NCI-H345 (cell line): ENCODE data around the gene AIG1.

Source experiments
- DNase-seq: peaks from one replicate; lab custom pipeline; 2025; lab: John Stamatoyannopoulos, UW

Gene AIG1

DNA sequence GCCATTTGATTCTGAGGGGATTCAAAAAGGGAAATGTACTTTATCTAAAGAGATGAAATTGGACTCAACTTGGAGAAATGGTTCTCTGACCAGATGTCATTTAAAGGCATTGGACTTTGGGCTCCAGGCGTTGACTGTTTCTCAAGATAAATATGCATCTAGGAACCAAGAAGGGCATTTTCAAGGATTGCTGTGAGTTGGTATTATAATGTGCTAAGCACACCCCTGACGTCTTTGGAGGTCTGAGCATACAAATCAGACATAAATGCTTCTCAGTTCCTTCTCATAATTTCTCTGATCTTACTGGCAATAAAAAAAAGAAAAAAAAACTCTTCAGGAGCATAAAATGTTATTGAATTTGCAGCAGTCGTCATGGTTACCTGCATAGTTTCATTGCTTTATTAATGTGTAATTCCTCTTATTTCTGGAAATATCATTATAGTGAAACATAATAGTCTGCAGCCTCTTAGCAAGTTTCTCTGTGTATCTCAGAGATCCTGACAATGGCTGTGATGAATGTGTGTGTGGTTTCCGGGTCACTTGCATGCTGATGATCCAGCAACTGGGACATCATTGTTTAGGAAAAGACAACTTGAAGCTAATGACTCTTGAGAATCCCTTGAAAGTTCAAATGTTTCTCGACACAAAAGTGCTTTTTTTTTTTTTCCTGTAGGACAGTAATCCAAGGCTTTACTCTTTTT lies 136.0 kb downstream of the AIG1 start:
- no peak for DNase-seq

- DNase-seq: no peak
Observed at GRCh38 chr6:143197377-143197776, 136.7 kb downstream of the AIG1 start.

DNA sequence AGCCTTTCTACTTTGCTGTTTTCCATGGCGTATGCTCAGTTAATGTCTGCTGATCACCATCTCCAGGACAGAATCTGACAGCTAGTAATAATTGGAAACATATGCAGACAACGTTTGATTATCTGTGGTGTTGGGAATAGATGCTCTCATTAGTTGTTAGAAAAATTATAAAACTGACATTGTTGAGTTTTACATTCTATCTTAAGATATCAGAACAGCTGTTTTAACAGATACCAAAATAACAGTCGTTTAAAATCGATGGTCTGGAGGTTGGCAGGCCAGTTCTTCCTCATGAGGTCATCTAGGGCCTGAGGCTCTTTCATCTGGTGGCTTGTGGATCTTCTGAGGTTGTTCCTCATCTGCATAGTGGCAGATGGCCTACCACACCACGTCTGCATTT lies 137.6 kb downstream of the AIG1 start:
- no peak for DNase-seq

- no peak for DNase-seq
Observed at GRCh38 chr6:143199291-143199690, 138.6 kb downstream of the AIG1 start.

DNA sequence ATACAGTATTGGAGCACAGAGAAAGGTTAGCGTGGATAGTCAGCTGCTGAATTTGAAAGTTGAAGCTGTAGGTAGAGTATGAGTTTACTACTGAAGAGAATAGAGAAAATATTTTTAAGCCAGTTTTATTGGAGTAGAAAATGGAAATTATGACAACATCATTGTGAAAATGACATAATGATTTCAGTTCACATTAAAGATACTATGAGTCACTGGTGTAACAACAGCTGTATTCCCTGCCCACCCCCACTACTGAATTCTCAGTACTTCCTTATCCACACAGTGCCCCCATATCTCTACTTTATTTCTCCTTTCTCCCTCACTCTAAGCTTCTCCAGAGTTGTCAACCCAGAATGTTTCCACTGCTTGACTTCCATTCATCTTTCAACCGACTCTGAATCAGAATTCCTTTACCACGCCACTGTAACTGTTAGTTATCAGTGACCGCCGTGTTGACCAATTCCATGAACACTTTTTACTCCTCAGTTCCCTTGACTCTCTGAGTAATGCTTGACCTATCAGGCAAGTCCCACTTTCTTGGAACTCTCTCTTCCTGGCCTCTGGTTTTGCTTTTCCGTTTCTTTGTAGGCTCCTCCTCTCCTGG lies 139.6 kb downstream of the AIG1 start:
- DNase-seq: no peak

GRCh38 chr6:143204045-143204444 lies 143.4 kb downstream of the AIG1 start:
- DNase-seq: no peak

GRCh38 chr6:143205131-143205535 lies 144.4 kb downstream of the AIG1 start:
- no peak for DNase-seq

DNA sequence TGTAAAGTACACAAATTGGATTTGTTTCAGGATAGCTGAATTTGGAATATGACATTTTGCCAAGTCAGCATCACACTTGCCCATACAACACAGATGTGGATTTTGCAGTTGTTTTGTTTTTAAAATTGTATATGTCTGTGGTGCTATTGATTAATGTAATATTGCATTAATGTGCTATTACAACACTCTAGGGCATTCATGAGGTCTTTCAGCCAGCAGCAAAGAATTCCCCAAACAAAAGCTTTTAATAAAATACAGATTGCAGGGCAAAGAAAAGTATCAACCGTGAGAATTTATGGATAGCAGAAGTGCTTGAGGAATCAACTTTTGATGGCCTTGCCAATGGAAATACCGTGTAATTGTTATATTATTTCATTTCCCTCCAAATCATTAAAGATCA lies 144.9 kb downstream of the AIG1 start:
- no peak for DNase-seq

GRCh38 chr6:143205991-143206390 lies 145.3 kb downstream of the AIG1 start:
- no peak for DNase-seq

- DNase-seq: no peak
Observed at GRCh38 chr6:143206550-143206949, 145.9 kb downstream of the AIG1 start.

DNA sequence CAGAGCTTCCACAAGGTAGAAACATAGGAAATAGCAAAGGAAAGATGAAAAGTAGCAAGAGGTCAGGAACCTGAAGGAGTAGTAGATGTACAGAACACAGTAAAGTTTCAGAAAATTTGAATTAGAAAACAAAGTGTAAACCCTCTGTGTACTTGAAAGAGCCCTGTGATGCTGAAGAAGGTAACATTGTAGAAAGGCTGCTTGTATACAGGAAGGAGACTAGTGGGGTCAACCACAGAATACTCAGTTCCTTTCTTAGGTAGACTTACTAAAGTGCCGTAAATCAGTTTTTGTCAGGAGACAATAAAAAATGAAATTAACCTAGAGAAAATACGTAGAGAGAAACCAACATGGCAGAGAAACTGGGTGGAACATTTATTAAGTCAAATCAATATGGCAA lies 149.7 kb downstream of the AIG1 start:
- no peak for DNase-seq

- no peak for DNase-seq
Observed at GRCh38 chr6:143213859-143214376, 153.2 kb downstream of the AIG1 start.

DNA sequence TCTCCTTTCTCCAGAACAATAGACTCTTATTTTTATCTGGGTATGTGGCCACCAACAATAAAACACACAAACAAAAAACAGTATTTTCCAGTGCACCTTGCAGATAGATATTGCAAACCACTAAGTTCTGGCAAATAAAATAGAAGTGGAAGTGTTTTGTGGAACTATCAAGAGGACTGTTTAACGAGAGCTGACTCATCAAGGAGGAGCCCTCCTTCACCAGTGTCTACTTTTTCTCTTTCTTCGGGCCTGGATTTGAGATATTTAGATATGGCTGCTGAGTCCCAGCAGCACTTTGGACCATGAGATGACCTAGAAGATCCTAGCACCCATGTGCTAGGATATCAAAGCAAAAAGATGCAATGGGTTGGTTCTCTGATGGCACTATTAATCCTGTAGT lies 154.7 kb downstream of the AIG1 start:
- no peak for DNase-seq

GRCh38 chr6:143215771-143216170 lies 155.1 kb downstream of the AIG1 start:
- DNase-seq: no peak

DNA sequence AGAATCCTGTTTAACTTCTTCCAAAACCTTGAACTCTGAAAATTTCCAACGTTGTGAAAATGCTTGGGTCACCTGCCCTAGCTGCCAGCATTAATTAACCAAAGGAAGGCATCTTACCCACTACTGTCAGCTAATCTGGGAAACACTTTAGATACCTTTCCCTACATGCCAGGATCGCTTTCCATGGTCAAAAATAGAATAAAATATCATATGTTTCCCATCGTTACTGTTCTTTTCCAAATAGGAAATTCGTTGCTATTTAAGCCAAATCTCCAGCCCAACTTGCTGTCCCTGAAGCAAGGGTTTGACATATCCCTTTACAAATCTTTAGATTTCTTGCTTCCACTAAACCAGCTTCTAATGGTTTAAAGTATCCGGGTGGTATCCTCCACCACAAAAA lies 157.5 kb downstream of the AIG1 start:
- DNase-seq: no peak

GRCh38 chr6:143221698-143222097 lies 161.0 kb downstream of the AIG1 start:
- DNase-seq: no peak

DNA sequence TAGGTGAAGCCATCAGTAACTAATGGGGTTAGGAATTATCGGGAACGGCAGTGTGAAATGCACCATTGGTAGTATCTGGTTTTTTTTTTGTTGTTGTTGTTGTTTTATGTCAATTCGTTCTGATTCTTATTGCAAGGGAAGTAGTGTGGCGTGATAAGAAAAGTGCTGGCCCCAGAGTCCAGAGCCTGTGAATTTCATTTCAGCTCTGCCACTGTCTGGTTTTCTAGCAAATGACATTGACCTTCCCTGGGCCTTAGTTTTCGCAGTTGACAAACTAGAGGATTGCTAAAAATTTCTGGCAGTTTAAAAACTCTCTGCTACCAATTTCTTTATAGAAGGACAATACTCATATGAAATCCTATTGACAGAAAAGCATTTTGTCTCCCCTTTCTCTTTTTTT lies 161.6 kb downstream of the AIG1 start:
- DNase-seq: no peak

DNA sequence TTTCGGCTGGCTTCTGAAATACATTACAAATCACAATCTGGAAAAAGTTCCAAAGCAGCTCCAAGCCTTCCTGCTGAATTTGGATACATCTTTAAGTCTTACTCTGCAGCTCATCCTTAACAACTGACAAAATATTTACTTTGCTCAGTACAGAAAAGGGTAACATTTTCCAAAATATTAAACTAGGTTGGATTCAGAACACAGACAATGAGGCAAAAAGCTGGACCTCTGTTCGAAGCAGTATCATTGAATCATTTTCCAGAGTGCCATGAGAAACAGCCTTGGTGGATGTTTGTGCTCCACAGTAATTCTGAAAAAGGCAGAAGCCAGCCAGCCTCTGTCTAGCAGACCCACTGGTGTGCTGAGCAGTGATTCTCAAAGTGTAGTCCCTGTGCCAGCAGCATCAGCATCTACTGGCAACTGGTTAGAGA lies 162.1 kb downstream of the AIG1 start:
- DNase-seq: no peak

- DNase-seq: no peak
Observed at GRCh38 chr6:143223895-143224294, 163.2 kb downstream of the AIG1 start.

DNA sequence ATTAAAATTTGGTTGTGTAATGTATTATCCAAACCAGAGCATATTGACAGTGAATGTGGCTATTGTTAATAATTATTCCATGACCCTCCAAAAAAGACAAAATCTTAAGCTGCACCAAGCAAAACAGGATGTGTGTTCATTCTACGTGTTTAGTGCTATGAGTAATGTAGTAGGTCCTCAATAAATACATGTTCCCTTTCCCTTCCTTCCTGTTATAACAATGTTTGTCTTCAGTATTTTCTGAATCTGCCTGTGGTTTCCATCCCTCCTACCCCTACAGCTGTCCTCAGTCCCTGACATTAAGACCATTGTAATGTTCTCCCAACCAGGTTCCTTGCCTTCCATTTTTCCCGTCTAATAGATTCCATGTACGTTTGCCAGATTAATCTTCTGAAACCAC lies 163.8 kb downstream of the AIG1 start:
- no peak for DNase-seq

DNA sequence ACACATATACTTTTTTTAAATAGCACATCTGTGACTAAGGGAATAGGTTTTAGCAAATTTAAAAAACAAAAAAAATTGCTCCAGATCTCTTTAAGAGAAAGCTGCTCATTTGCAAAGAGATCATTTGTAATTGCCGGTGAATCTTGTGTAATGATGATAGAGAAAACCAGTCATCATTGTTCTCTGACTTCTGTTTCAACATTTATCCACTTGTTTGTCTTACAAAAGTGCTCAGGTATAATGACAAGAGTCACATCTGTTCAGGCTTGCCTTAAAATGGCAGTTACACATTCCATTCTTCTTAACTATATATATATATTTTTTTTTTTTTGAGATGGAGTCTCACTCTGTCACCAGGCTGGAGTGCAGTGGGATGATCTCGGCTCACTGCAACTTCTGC lies 165.2 kb downstream of the AIG1 start:
- no peak for DNase-seq

DNA sequence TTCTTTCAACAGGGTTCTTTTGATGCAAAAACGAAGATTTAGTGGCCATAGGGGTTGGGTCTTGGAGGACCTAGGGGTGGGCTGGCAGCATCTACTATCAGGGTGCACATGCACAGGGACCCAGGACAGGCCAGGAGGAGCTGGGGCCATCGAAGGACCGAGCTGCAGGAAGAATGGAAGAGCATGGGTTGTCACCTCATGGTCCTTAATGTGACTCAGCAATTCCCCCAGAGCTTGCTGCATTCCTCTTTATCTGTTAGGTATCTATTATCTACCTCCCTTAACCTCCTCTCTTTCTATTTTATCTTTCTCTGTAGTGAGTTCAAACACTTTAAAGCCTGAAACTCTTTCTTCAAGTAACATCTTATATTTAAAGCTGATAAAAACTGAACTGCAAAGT lies 167.0 kb downstream of the AIG1 start:
- DNase-seq: no peak

DNA sequence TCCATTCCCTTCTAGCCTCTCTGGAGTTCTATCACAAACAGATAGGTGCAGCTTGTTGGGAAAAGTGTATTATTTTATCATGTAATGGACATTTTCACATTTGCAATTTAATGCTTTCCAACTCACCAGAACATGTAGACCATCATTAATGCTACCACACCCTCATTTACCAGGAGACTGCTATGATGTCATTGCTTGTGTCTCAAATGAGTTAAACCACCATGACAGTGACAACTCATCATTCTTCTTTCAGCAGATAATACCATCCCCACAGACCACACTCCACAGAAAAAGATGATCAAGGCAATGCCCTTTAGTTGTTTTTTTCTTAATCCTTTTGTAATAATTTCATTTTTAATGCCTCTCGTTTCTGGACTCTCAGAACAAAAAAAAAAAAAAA lies 168.7 kb downstream of the AIG1 start:
- no peak for DNase-seq

GRCh38 chr6:143232849-143233248 lies 172.2 kb downstream of the AIG1 start:
- peak; percentile 4 for DNase-seq
